GM10847 (cell line): Measurements from ENCODE around the gene ELAVL4.

Experiments
- POLR2A ChIP-seq: IDR thresholded peaks from 2 replicates; pipeline ENCODE4 v1.6.1; 2011; ENCODE audit not compliant: insufficient read length; ENCODE audit errors: extremely low read depth

ELAVL4 gene

GRCh38 chr1:50109116-50109515 lies 396 bp downstream of the ELAVL4 start:
- no peak for TF ChIP-seq POLR2A

GRCh38 chr1:50109647-50110075 lies 941 bp downstream of the ELAVL4 start:
- no peak for TF ChIP-seq POLR2A

- TF ChIP-seq POLR2A = no peak
These were observed 1.4 kb downstream of the ELAVL4 start for GRCh38 chr1:50110151-50110550.

GRCh38 chr1:50110656-50111055 lies 1.9 kb downstream of the ELAVL4 start:
- TF ChIP-seq POLR2A = no peak

GRCh38 chr1:50111503-50111902 lies 2.8 kb downstream of the ELAVL4 start:
- no peak for TF ChIP-seq POLR2A

GRCh38 chr1:50112193-50112592 lies 3.5 kb downstream of the ELAVL4 start:
- TF ChIP-seq POLR2A = no peak

GRCh38 chr1:50123071-50123470 lies 14.4 kb downstream of the ELAVL4 start:
- no peak for TF ChIP-seq POLR2A

- TF ChIP-seq POLR2A = no peak
These were observed 18.4 kb downstream of the ELAVL4 start for GRCh38 chr1:50126927-50127715.

- no peak for TF ChIP-seq POLR2A
These were observed 20.5 kb downstream of the ELAVL4 start for GRCh38 chr1:50129201-50129600.

- TF ChIP-seq POLR2A = no peak
These were observed 23.7 kb downstream of the ELAVL4 start for GRCh38 chr1:50132347-50132894.

GRCh38 chr1:50135716-50136115 lies 27.0 kb downstream of the ELAVL4 start:
- no peak for TF ChIP-seq POLR2A

GRCh38 chr1:50139339-50140181 lies 30.8 kb downstream of the ELAVL4 start:
- no peak for TF ChIP-seq POLR2A

GRCh38 chr1:50140182-50140447 lies 31.4 kb downstream of the ELAVL4 start:
- TF ChIP-seq POLR2A = no peak

- TF ChIP-seq POLR2A = no peak
These were observed 38.6 kb downstream of the ELAVL4 start for GRCh38 chr1:50147191-50147850.

- no peak for TF ChIP-seq POLR2A
These were observed 39.6 kb downstream of the ELAVL4 start for GRCh38 chr1:50148142-50148923.
